GM23248 (cell line): Measurements from ENCODE around the gene FZD10. TPM values are rescaled to one million over a fixed set of nuclear protein-coding genes. Genes with fewer than 3 reads are reported as not detected.

Experiments used
- DNase-seq: peaks from one replicate; pipeline ENCODE4 v3.0.0-alpha.2; 2015
- H2AFZ ChIP-seq: fragments of 200-600 bp; sonication (generic); 2 replicates; pipeline ENCODE4 v1.6.1; 2016; ENCODE audit warnings: antibody characterized with exemption
- H3F3A ChIP-seq: fragments of 200-600 bp; sonication (generic); 2 replicates; pipeline ENCODE4 v1.6.1; 2016; ENCODE audit warnings: mild to moderate bottlenecking, antibody characterized with exemption, mixed run types; ENCODE audit not compliant: insufficient read depth
- H3K27ac ChIP-seq: fragments of 200-600 bp; sonication (generic); 2 replicates; pipeline ENCODE4 v1.5.1; 2016; ENCODE audit warnings: mild to moderate bottlenecking
- H3K27me3 ChIP-seq: fragments of 200-600 bp; sonication (generic); replicated peaks from 2 replicates; pipeline ENCODE4 v1.6.1; 2016; ENCODE audit warnings: mild to moderate bottlenecking; ENCODE audit not compliant: insufficient read depth
- H3K36me3 ChIP-seq: fragments of 200-600 bp; sonication (generic); 2 replicates; pipeline ENCODE4 v1.6.1; 2016; ENCODE audit warnings: low read depth, mild to moderate bottlenecking
- H3K4me1 ChIP-seq: fragments of 200-600 bp; sonication (generic); 2 replicates; pipeline ENCODE4 v1.6.1; 2016; ENCODE audit warnings: mild to moderate bottlenecking; ENCODE audit not compliant: insufficient read depth
- H3K4me2 ChIP-seq: fragments of 200-600 bp; sonication (generic); one replicate; pipeline ENCODE4 v1.6.1; 2016; ENCODE audit warnings: mild to moderate bottlenecking; ENCODE audit not compliant: unreplicated experiment
- H3K4me3 ChIP-seq: fragments of 200-600 bp; sonication (generic); 2 replicates; pipeline ENCODE4 v1.5.1; 2016; ENCODE audit warnings: mild to moderate bottlenecking
- H3K79me2 ChIP-seq: fragments of 200-600 bp; sonication (generic); 2 replicates; pipeline ENCODE4 v1.6.1; 2016; ENCODE audit warnings: mild to moderate bottlenecking; ENCODE audit not compliant: insufficient read depth
- H3K9ac ChIP-seq: fragments of 200-600 bp; sonication (generic); 2 replicates; pipeline ENCODE4 v1.6.1; 2016; ENCODE audit warnings: mild to moderate bottlenecking
- H3K9me2 ChIP-seq: fragments of 200-600 bp; sonication (generic); 2 replicates; pipeline ENCODE4 v1.6.1; 2016; ENCODE audit warnings: mixed run types, mild to moderate bottlenecking, moderate library complexity; ENCODE audit not compliant: insufficient read depth
- H3K9me3 ChIP-seq: fragments of 200-600 bp; sonication (generic); one replicate; pipeline ENCODE4 v1.6.1; 2017; ENCODE audit warnings: low read depth
- H4K20me1 ChIP-seq: fragments of 200-600 bp; sonication (generic); 2 replicates; pipeline ENCODE4 v1.6.0; 2016; ENCODE audit not compliant: insufficient read depth
- EZH2 ChIP-seq: fragments of 200-600 bp; sonication (generic); IDR thresholded peaks from 2 replicates; pipeline ENCODE4 v1.6.1; 2018; ENCODE audit warnings: antibody characterized with exemption, mild to moderate bottlenecking; ENCODE audit not compliant: insufficient read depth, poor library complexity, severe bottlenecking
- EZH2phosphoT487 ChIP-seq: fragments of 200-600 bp; sonication (generic); IDR thresholded peaks from 2 replicates; pipeline ENCODE4 v1.6.1; 2018; ENCODE audit warnings: antibody characterized with exemption, moderate library complexity, mild to moderate bottlenecking, low read depth; ENCODE audit not compliant: insufficient read depth
- WGBS, 2 experiments: methylation state at CpG; one replicate each; pipeline ENCODE4 v1.1.6; 2015 to 2017; ENCODE audit warnings: low lambda C conversion rate in 2 of 2, low coverage in 1 of 2; ENCODE audit errors: missing lambda C conversion rate in 2 of 2; 5-methylcytosine and 5-hydroxymethylcytosine counted together
- in situ Hi-C: fragments of 300-500 bp; cut with MboI; formaldehyde crosslinking; loops from 2 replicates; pipeline ENCODE4 v1.15.0; 2020
- polyA plus RNA-seq: library from polyadenylated mRNA; unstranded; fragments of >200 nt; fragmentation: Nextera tagmentation; extraction: Ambion mirVana; gene quantifications from 2 replicates; pipeline ENCODE4 v1.2.1, GENCODE V29; 2016
- total RNA-seq: library from RNA; depleted of rRNA; stranded (reverse); fragments of >200 nt; shearing (Covaris generic); gene quantifications from 2 replicates; pipeline ENCODE4 v1.2.3, GENCODE V29; 2014

The FZD10 gene
- total and polyA plus RNA-seq, 2 experiments from 2014 or later: not detected

- Histone ChIP-seq H3K27ac (no peak overlapping the region), H4K20me1 (no peaks in the 10 kb centered on the region), H3K4me3 (no peak overlapping the region), H3K4me2 (no peak overlapping the region), H3K36me3 (no peaks in the 10 kb centered on the region), H3K27me3 (no peaks in the 10 kb centered on the region), H3K79me2 (no peaks in the 10 kb centered on the region), H3K9ac (no peak overlapping the region), H2AFZ (no peak overlapping the region), H3K9me3 (no peaks in the 10 kb centered on the region), H3K9me2 (no peaks in the 10 kb centered on the region), H3F3A (no peaks in the 10 kb centered on the region), H3K4me1 (no peaks in the 10 kb centered on the region)
- TF ChIP-seq EZH2phosphoT487 (no peak), EZH2 (no peak)
- DNase-seq: no peak
- in situ Hi-C loops: no loop called here
- 52 to 54% methylated on average over 11 of the region's 11 CpGs for WGBS, 2 experiments
Observed at GRCh38 chr12:130170611-130171010, 8.3 kb downstream of the FZD10 start.

GRCh38 chr12:130177635-130178242 is 15.5 kb downstream of the FZD10 start:
- TF ChIP-seq EZH2 (no peak), EZH2phosphoT487 (no peak)
- no peak overlapping the region for H3K27ac ChIP-seq
- H4K20me1 ChIP-seq: no peaks in the 10 kb centered on the region
- H3K27me3 ChIP-seq: no peaks in the 10 kb centered on the region
- H3K4me2 ChIP-seq: no peak overlapping the region
- in situ Hi-C loops: no loop called here
- H3K4me3 ChIP-seq: no peak overlapping the region
- H3K79me2 ChIP-seq: no peaks in the 10 kb centered on the region
- no peak for DNase-seq
- WGBS, 2 experiments: 17 to 21% methylated on average over 14 of the region's 14 CpGs
- H2AFZ ChIP-seq: no peak overlapping the region
- no peaks in the 10 kb centered on the region for H3F3A ChIP-seq
- H3K9me3 ChIP-seq: no peaks in the 10 kb centered on the region
- no peaks in the 10 kb centered on the region for H3K4me1 ChIP-seq
- H3K9me2 ChIP-seq: no peaks in the 10 kb centered on the region
- no peaks in the 10 kb centered on the region for H3K36me3 ChIP-seq
- H3K9ac ChIP-seq: no peak overlapping the region

GRCh38 chr12:130178282-130178681 is 16.0 kb downstream of the FZD10 start:
- DNase-seq: no peak
- no peaks in the 10 kb centered on the region for H3K9me3 ChIP-seq
- H3K79me2 ChIP-seq: no peaks in the 10 kb centered on the region
- H4K20me1 ChIP-seq: no peaks in the 10 kb centered on the region
- H3K9ac ChIP-seq: no peak overlapping the region
- no peaks in the 10 kb centered on the region for H3K27me3 ChIP-seq
- no peak overlapping the region for H3K27ac ChIP-seq
- H3K4me2 ChIP-seq: no peak overlapping the region
- no peak overlapping the region for H2AFZ ChIP-seq
- H3K4me1 ChIP-seq: no peaks in the 10 kb centered on the region
- in situ Hi-C loops: no loop called here
- H3K9me2 ChIP-seq: no peaks in the 10 kb centered on the region
- TF ChIP-seq EZH2phosphoT487: no peak
- TF ChIP-seq EZH2: no peak
- no peak overlapping the region for H3K4me3 ChIP-seq
- H3F3A ChIP-seq: no peaks in the 10 kb centered on the region
- WGBS, 2 experiments: 66 to 67% methylated on average over 7 of the region's 7 CpGs
- no peaks in the 10 kb centered on the region for H3K36me3 ChIP-seq

DNA sequence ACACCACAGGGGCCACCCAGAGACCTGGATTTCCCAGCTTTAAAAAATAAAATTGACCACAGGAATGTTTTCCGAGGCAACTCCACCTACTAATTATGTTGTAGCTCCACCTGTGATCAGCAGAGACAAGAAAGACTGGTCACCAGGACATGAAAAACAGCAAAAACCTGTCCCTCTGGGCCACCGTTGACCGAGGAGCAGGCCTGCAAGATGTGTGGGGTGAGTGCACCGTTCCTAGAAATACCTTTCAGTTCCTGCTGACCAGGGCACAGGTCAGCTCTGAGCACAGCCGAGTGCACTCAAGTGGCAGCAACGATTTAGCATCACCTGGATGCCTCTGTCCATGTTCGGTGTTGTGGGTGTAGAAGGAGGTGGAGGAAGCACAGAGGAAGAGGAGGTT is 16.9 kb downstream of the FZD10 start:
- in situ Hi-C loops: no loop called here
- no peak overlapping the region for H3K4me2 ChIP-seq
- H3K9me2 ChIP-seq: no peaks in the 10 kb centered on the region
- no peaks in the 10 kb centered on the region for H3K27me3 ChIP-seq
- no peak for TF ChIP-seq EZH2
- no peak for TF ChIP-seq EZH2phosphoT487
- no peaks in the 10 kb centered on the region for H3K36me3 ChIP-seq
- H2AFZ ChIP-seq: no peak overlapping the region
- no peak overlapping the region for H3K27ac ChIP-seq
- no peaks in the 10 kb centered on the region for H3K4me1 ChIP-seq
- H4K20me1 ChIP-seq: no peaks in the 10 kb centered on the region
- no peak for DNase-seq
- no peaks in the 10 kb centered on the region for H3K9me3 ChIP-seq
- WGBS, 2 experiments: 43 to 55% methylated on average over 7 of the region's 7 CpGs
- H3K4me3 ChIP-seq: no peak overlapping the region
- H3F3A ChIP-seq: no peaks in the 10 kb centered on the region
- H3K79me2 ChIP-seq: no peaks in the 10 kb centered on the region
- no peak overlapping the region for H3K9ac ChIP-seq

GRCh38 chr12:130179621-130180020 is 17.4 kb downstream of the FZD10 start:
- H3K9me3 ChIP-seq: no peaks in the 10 kb centered on the region
- WGBS, 2 experiments: 70 to 74% methylated on average over 9 to 11 of the region's 11 CpGs
- in situ Hi-C loops: no loop called here

More at GRCh38 chr12:130179621-130180020, 17.4 kb downstream of the FZD10 start:
- Histone ChIP-seq H3K4me2 (no peak overlapping the region), H2AFZ (no peak overlapping the region), H3K4me3 (no peak overlapping the region), H3K4me1 (no peaks in the 10 kb centered on the region), H4K20me1 (no peaks in the 10 kb centered on the region), H3K9me2 (no peaks in the 10 kb centered on the region), H3K27me3 (no peaks in the 10 kb centered on the region), H3F3A (no peaks in the 10 kb centered on the region), H3K9ac (no peak overlapping the region), H3K79me2 (no peaks in the 10 kb centered on the region), H3K27ac (no peak overlapping the region), H3K36me3 (no peaks in the 10 kb centered on the region)
- DNase-seq: no peak
- TF ChIP-seq EZH2phosphoT487: no peak
- no peak for TF ChIP-seq EZH2
